Stimulated activated naive CD4-positive, alpha-beta T cell (primary cell): Measurements from ENCODE around the gene VPS41.
A peak's percentile ranks its signal among the peaks of the same experiment; 100 is the strongest.

Source experiments
- DNase-seq, 6 experiments: peaks; one replicate each; lab custom pipeline; 2025; lab: John Stamatoyannopoulos, UW

VPS41 gene

GRCh38 chr7:38806912-38807311 lies 102.1 kb downstream of the VPS41 start:
- DNase-seq = no peak

- no peak for DNase-seq
These were observed 107.2 kb downstream of the VPS41 start for GRCh38 chr7:38801786-38802185.

- DNase-seq = no peak
These were observed 110.3 kb downstream of the VPS41 start for GRCh38 chr7:38798552-38799267.

- DNase-seq = peak in 5 of 6 experiments; percentile 4 to 48 (median 13)
These were observed 112.1 kb downstream of the VPS41 start for GRCh38 chr7:38796626-38797501.

- no peak for DNase-seq
These were observed 113.4 kb downstream of the VPS41 start for GRCh38 chr7:38795593-38795992.

- no peak for DNase-seq
These were observed 127.0 kb downstream of the VPS41 start for GRCh38 chr7:38781991-38782390.

GRCh38 chr7:38777609-38778008 lies 131.4 kb downstream of the VPS41 start:
- no peak for DNase-seq

GRCh38 chr7:38775506-38776175 lies 133.3 kb downstream of the VPS41 start:
- DNase-seq = no peak

- DNase-seq = no peak
These were observed 135.6 kb downstream of the VPS41 start for GRCh38 chr7:38773430-38773829.

- no peak for DNase-seq
These were observed 148.8 kb downstream of the VPS41 start for GRCh38 chr7:38760226-38760625.

- no peak for DNase-seq
These were observed 150.0 kb downstream of the VPS41 start for GRCh38 chr7:38759028-38759427.

GRCh38 chr7:38757931-38758330 lies 151.1 kb downstream of the VPS41 start:
- DNase-seq = no peak

- DNase-seq = no peak
These were observed 152.5 kb downstream of the VPS41 start for GRCh38 chr7:38756521-38756920.

- DNase-seq = no peak
These were observed 155.6 kb downstream of the VPS41 start for GRCh38 chr7:38753347-38753746.

GRCh38 chr7:38751416-38751815 lies 157.6 kb downstream of the VPS41 start:
- DNase-seq = no peak

GRCh38 chr7:38748056-38748610 lies 160.9 kb downstream of the VPS41 start:
- no peak for DNase-seq

GRCh38 chr7:38746438-38746837 lies 162.6 kb downstream of the VPS41 start:
- DNase-seq = no peak

- DNase-seq = no peak
These were observed 164.2 kb downstream of the VPS41 start for GRCh38 chr7:38744746-38745145.

- no peak for DNase-seq
These were observed 165.1 kb downstream of the VPS41 start for GRCh38 chr7:38743899-38744298.

- DNase-seq = no peak
These were observed 168.9 kb downstream of the VPS41 start for GRCh38 chr7:38740041-38740440.

GRCh38 chr7:38736138-38736537 lies 172.9 kb downstream of the VPS41 start:
- DNase-seq = no peak

GRCh38 chr7:38731215-38731614 lies 177.8 kb downstream of the VPS41 start:
- DNase-seq = no peak
